Muscle layer of duodenum (tissue), 2 donors: ENCODE measurements around the gene C2orf92.
"Not testable (repeated sequence)": the region's sequence is repeated elsewhere in the genome, so short reads cannot be mapped to it uniquely, and the experiment has no call there.

Source experiments
- H3K27ac ChIP-seq: one replicate; pipeline ENCODE4 v1.7.0; 2013; ENCODE audit warnings: mild to moderate bottlenecking, low read length
- H3K27me3 ChIP-seq: one replicate; pipeline ENCODE4 v1.7.0; 2013; ENCODE audit warnings: low read depth, mild to moderate bottlenecking, control low read depth, low read length
- H3K36me3 ChIP-seq, 2 donors: one replicate each; pipeline ENCODE4 v1.7.0; 2013; ENCODE audit warnings: low read length in 2 of 2, control low read depth in 1 of 2, mild to moderate bottlenecking in 1 of 2; ENCODE audit not compliant: insufficient read depth in 2 of 2, control insufficient read depth in 1 of 2
- H3K4me1 ChIP-seq, 2 donors: one replicate each; pipeline ENCODE4 v1.7.0; 2013; ENCODE audit warnings: low read length in 2 of 2, mild to moderate bottlenecking in 2 of 2, control low read depth in 1 of 2, moderate library complexity in 1 of 2; ENCODE audit not compliant: insufficient read depth in 2 of 2, control insufficient read depth in 1 of 2
- H3K4me3 ChIP-seq, 2 donors: one replicate each; pipeline ENCODE4 v1.7.0; 2013; ENCODE audit warnings: low read length in 2 of 2, low read depth in 1 of 2, mild to moderate bottlenecking in 1 of 2
- H3K9me3 ChIP-seq, 2 donors: one replicate each; pipeline ENCODE4 v1.7.0; 2013; ENCODE audit warnings: low read length in 2 of 2, control low read depth in 1 of 2, mild to moderate bottlenecking in 1 of 2; ENCODE audit not compliant: control insufficient read depth in 1 of 2
- donor health status: healthy.

The C2orf92 gene

GRCh38 chr2:97711394-97711711, 41.8 kb downstream of the C2orf92 start:
- Histone ChIP-seq H3K4me3 (no peak overlapping the region), H3K9me3 (no peaks in the 10 kb centered on the region), H3K36me3 (no peaks in the 10 kb centered on the region), H3K27ac (no peak overlapping the region), H3K4me1 (no peaks in the 10 kb centered on the region), H3K27me3 (no peaks in the 10 kb centered on the region)

GRCh38 chr2:97712175-97712574, 42.7 kb downstream of the C2orf92 start:
- not testable (repeated sequence) for H3K27me3 ChIP-seq, H3K4me3 ChIP-seq, H3K9me3 ChIP-seq, H3K36me3 ChIP-seq, H3K4me1 ChIP-seq, H3K27ac ChIP-seq

- Histone ChIP-seq H3K4me1 (no peaks in the 10 kb centered on the region), H3K36me3 (no peaks in the 10 kb centered on the region), H3K27ac (no peak overlapping the region), H3K9me3 (no peaks in the 10 kb centered on the region), H3K4me3 (no peak overlapping the region), H3K27me3 (no peaks in the 10 kb centered on the region)
Observed at GRCh38 chr2:97712693-97713295, 43.3 kb downstream of the C2orf92 start.

- Histone ChIP-seq H3K4me3 (no peak within 1 kb of the TSS), H3K27ac (no peak within 1 kb of the TSS)
Observed at GRCh38 chr2:97713296-97714083, 44.0 kb downstream of the C2orf92 start, which contains the start of gene ZAP70. TSS of gene ZAP70 (plus strand) at chr2:97713576. CDS start at chr2:97724037, 10,461 bp downstream.

GRCh38 chr2:97714084-97714949, 44.8 kb downstream of the C2orf92 start:
- Histone ChIP-seq H3K9me3 (no peaks in the 10 kb centered on the region), H3K36me3 (no peaks in the 10 kb centered on the region), H3K27me3 (no peaks in the 10 kb centered on the region), H3K27ac (no peak overlapping the region), H3K4me1 (no peaks in the 10 kb centered on the region), H3K4me3 (no peak overlapping the region)

More at GRCh38 chr2:97713296-97714083, 44.0 kb downstream of the C2orf92 start, which contains the start of gene ZAP70:
- Histone ChIP-seq H3K27me3 (no peaks in the 10 kb centered on the region), H3K9me3 (no peaks in the 10 kb centered on the region), H3K4me1 (no peaks in the 10 kb centered on the region), H3K36me3 (no peaks in the 10 kb centered on the region)

GRCh38 chr2:97714950-97715652, 45.6 kb downstream of the C2orf92 start:
- H3K27me3 ChIP-seq, result no peaks in the 10 kb centered on the region
- H3K4me1 ChIP-seq, result no peaks in the 10 kb centered on the region
- no peak overlapping the region for H3K4me3 ChIP-seq
- H3K27ac ChIP-seq, result no peak overlapping the region
- no peaks in the 10 kb centered on the region for H3K9me3 ChIP-seq
- no peaks in the 10 kb centered on the region for H3K36me3 ChIP-seq

GRCh38 chr2:97715951-97716694, 46.6 kb downstream of the C2orf92 start:
- Histone ChIP-seq H3K4me3 (no peak overlapping the region), H3K9me3 (no peaks in the 10 kb centered on the region), H3K36me3 (no peaks in the 10 kb centered on the region), H3K27me3 (no peaks in the 10 kb centered on the region), H3K4me1 (no peaks in the 10 kb centered on the region), H3K27ac (no peak overlapping the region)

- no peak overlapping the region for H3K4me3 ChIP-seq
- H3K27ac ChIP-seq, result no peak overlapping the region
Observed at GRCh38 chr2:97716695-97717612, 47.4 kb downstream of the C2orf92 start.

GRCh38 chr2:97717613-97717995, 48.1 kb downstream of the C2orf92 start:
- H3K9me3 ChIP-seq, result no peaks in the 10 kb centered on the region
- H3K4me3 ChIP-seq, result no peak overlapping the region
- no peaks in the 10 kb centered on the region for H3K4me1 ChIP-seq
- no peak overlapping the region for H3K27ac ChIP-seq
- H3K36me3 ChIP-seq, result no peaks in the 10 kb centered on the region
- peaks cover 2% of the 10 kb centered on the region for H3K27me3 ChIP-seq

More at GRCh38 chr2:97716695-97717612, 47.4 kb downstream of the C2orf92 start:
- no peaks in the 10 kb centered on the region for H3K9me3 ChIP-seq
- H3K27me3 ChIP-seq, result no peaks in the 10 kb centered on the region
- H3K4me1 ChIP-seq, result no peaks in the 10 kb centered on the region
- no peaks in the 10 kb centered on the region for H3K36me3 ChIP-seq
